CD4-positive, alpha-beta T cell treated with Interleukin-10 for 1 hour (primary cell): ENCODE data around the gene LPCAT2.
"Not testable (repeated sequence)": the region's sequence is repeated elsewhere in the genome, so short reads cannot be mapped to it uniquely, and the experiment has no call there.

ENCODE experiments used
- DNase-seq: peaks from one replicate; pipeline ENCODE4 v3.0.0-alpha.2; 2020

LPCAT2 gene

DNA sequence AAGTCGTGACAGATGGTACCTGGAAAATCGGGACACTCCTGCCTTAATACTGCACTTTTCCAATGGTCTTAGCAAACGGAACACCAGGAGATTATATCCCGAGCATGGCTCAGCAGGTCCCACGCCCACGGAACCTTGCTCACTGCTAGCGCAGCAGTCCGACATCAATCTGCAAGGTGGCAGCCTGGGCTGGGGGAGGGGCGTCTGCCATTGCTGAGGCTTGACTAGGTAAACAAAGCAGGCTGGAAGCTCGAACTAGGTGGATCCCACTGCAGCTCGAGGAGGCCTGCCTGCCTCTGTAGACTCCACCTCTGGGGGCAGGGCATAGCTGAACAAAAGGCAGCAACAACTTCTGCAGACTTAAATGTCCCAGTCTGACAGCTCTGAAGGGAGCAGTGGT lies 106.8 kb downstream of the LPCAT2 start:
- DNase-seq: not testable (repeated sequence)

- no peak for DNase-seq
Observed at GRCh38 chr16:55621771-55622170, 112.9 kb downstream of the LPCAT2 start.

- no peak for DNase-seq
Observed at GRCh38 chr16:55622272-55622671, 113.4 kb downstream of the LPCAT2 start.

DNA sequence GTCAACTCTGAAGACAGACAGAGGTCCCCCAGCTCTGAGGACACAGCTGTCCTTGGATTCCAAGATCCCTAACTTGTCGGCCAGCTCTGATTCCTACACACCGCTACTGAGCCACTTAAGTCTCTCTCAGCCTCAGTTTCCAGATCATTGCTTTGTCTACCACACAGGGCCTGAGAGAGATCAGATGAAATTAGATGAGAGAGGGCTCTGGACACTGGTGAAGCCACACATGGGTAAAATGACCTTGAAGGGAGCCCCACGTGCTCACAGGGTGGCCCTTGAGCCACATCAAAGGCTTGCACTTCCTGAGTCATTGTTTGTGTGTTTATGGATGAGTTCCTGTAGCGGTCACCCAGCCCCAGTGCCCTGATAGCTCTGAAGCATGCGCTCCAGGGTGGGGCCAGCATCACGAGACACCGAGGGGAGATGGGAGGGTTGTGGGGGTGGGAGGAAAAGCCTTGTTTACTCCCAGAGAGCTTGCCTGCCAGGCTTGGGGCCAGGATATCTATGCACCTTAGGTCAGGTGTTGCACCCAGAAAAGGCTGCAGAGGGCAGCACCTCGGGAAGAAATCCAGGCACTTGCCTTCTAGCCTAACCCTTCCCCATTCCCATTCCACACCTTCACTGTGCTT lies 114.2 kb downstream of the LPCAT2 start:
- no peak for DNase-seq

DNA sequence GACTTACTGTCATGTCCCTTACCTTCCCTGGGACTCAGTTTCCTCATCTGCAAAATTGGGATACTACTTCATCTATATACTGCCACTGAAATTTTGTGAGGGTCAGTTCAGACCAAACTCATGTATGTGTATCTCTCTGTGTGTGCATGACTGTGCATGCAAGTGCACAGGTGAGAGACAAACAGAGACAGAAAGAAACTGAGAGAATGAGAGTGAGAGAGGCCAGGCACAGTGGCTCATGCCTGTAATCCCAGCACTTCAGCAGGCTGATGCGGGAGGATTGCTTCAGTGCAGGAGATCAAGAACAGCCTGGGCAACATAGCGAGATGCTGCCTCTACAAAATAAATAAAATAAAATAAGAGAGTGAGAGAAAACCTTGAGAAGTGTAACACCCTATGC lies 114.8 kb downstream of the LPCAT2 start:
- no peak for DNase-seq

GRCh38 chr16:55624696-55625095 lies 115.8 kb downstream of the LPCAT2 start:
- DNase-seq: no peak

GRCh38 chr16:55625843-55626242 lies 117.0 kb downstream of the LPCAT2 start:
- no peak for DNase-seq

DNA sequence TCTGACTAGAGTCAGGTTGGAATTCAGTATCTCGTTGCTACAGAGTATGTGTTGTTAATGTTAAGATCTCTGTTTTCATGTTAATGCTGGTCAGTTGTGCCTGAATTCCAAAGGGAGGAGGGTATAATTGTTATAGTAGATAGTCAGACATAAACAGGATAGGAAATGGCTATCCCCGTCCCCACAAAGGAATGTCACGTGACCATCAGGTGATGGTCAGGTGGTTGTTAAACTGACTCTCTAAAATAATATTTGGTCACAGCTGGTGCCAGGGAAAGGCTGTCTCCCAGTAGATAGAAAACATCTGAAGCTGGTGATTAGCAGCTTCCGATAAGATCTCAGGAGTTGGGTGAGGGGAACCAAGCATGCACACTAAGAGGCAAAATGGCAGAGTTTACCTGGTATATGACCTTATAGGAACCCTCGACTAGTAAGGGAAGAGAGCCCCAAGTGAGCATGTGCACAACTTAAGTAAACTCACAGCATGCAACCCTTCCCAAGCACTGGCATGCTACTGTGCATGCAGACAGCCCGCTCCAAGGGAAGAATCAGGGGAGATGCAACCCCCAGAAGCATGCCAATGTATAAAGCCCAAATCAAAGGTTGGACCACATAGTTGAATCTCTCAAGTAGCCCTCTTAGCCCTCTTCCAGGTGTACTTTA lies 119.6 kb downstream of the LPCAT2 start:
- DNase-seq: no peak

GRCh38 chr16:55630774-55631173 lies 121.9 kb downstream of the LPCAT2 start:
- no peak for DNase-seq

GRCh38 chr16:55632259-55632658 lies 123.4 kb downstream of the LPCAT2 start:
- no peak for DNase-seq

GRCh38 chr16:55634193-55634592 lies 125.3 kb downstream of the LPCAT2 start:
- no peak for DNase-seq
